HepG2 (cell line): ENCODE results near the gene RPUSD3. TPM values are rescaled to one million over a fixed set of nuclear protein-coding genes. Genes with fewer than 3 reads are reported as not detected.

ENCODE experiments used
- ATAC-seq: fragments of 200-7000 bp; cut with Tn5 transposase; 3 replicates; pipeline ENCODE4 v1.9.1; 2020; ENCODE audit warnings: mild to moderate bottlenecking, moderate library complexity
- BruUV-seq: library from RNA; stranded (reverse); fragments of 400-500 nt; replicated peaks from 2 replicates; lab custom pipeline; 2021; lab: Mats Ljungman, UMichigan
- CTCF ChIA-PET: fragments of 300-600 bp; formaldehyde crosslinking; extraction: SDS; loops from one replicate; lab custom pipeline; 2021; ENCODE audit warnings: low total read pairs, inconsistent platforms, low intra/inter-chr PET ratio; lab: Yijun Ruan, JAX
- POLR2A ChIA-PET: fragments of 350-600 bp; sonication (Branson Sonifier 250); formaldehyde crosslinking; loops from one replicate; lab custom pipeline; 2020; ENCODE audit warnings: antibody characterized with exemption, inconsistent platforms; lab: Yijun Ruan, JAX
- DNase-seq: peaks from one replicate; pipeline ENCODE4 v3.0.0-alpha.2; 2015; ENCODE audit warnings: low spot score
- FAIRE-seq: peaks from 3 replicates; lab custom pipeline; 2011; peaks lifted over from hg19 to GRCh38; lab: Jason Lieb, UNC
- H2AFZ ChIP-seq: one replicate; pipeline ENCODE4 v1.6.1; 2011; ENCODE audit warnings: low read length, inconsistent platforms
- H3K27ac ChIP-seq: fragments of 300-600 bp; 3 replicates; pipeline ENCODE4 v1.8.0; 2011; ENCODE audit warnings: mixed run types, mild to moderate bottlenecking, mixed read lengths, low read length, inconsistent platforms; ENCODE audit not compliant: insufficient read depth; ENCODE audit errors: extremely low read length
- H3K27me3 ChIP-seq, 2 experiments: fragments of 200-600 bp in 1 of 2; 2 replicates in 1 of 2; 3 replicates in 1 of 2; pipeline versions ENCODE4 v1.6.0 to v1.8.0; 2011; ENCODE audit warnings: low read length in 2 of 2, mild to moderate bottlenecking in 2 of 2, moderate library complexity in 2 of 2, inconsistent platforms in 1 of 2; ENCODE audit not compliant: insufficient read depth in 2 of 2, control insufficient read depth in 1 of 2
- H3K36me3 ChIP-seq, 2 experiments: fragments of 200-600 bp in 1 of 2; replicated peaks in 1 of 2; 2 replicates in 1 of 2; 3 replicates in 1 of 2; pipeline versions ENCODE4 v1.5.1 to v1.8.0; 2011; ENCODE audit warnings: low read length in 2 of 2, inconsistent platforms in 1 of 2; ENCODE audit not compliant: insufficient read depth in 2 of 2, control insufficient read depth in 1 of 2
- H3K4me1 ChIP-seq: 2 replicates; pipeline ENCODE4 v1.5.1; 2012; ENCODE audit warnings: low read length, inconsistent platforms; ENCODE audit not compliant: insufficient read depth
- H3K4me2 ChIP-seq: 2 replicates; pipeline ENCODE4 v1.6.0; 2011; ENCODE audit warnings: low read depth, low read length, inconsistent platforms
- H3K4me3 ChIP-seq, 3 experiments: fragments of 200-600 bp in 1 of 3; sonication (generic), shearing (Covaris generic) in 1 of 3; replicated peaks in 1 of 3; 2 replicates each; pipeline ENCODE4 v1.5.1; 2011 to 2016; ENCODE audit warnings: low read length in 3 of 3, inconsistent platforms in 2 of 3, low read depth in 2 of 3, mild to moderate bottlenecking in 2 of 3, control low read depth in 1 of 3, mixed read lengths in 1 of 3; ENCODE audit not compliant: insufficient read depth in 1 of 3
- H3K79me2 ChIP-seq: one replicate; pipeline ENCODE4 v1.6.1; 2011; ENCODE audit warnings: low read length, inconsistent platforms; ENCODE audit not compliant: insufficient read depth
- H3K9ac ChIP-seq: 2 replicates; pipeline ENCODE4 v1.6.0; 2011; ENCODE audit warnings: mild to moderate bottlenecking, low read depth, low read length, inconsistent platforms; ENCODE audit not compliant: insufficient read depth
- H3K9me3 ChIP-seq: 2 replicates; pipeline ENCODE4 v1.5.1; 2012; ENCODE audit warnings: mild to moderate bottlenecking, low read length
- H4K20me1 ChIP-seq: 2 replicates; pipeline ENCODE4 v1.6.0; 2011; ENCODE audit warnings: inconsistent platforms, mild to moderate bottlenecking, low read length, moderate library complexity; ENCODE audit not compliant: insufficient read depth
- FOXP1 ChIP-seq, 2 experiments: fragments of 450-650 bp in 1 of 2; IDR thresholded peaks; 2 replicates each; pipeline ENCODE4 v1.6.1; 2017 to 2018; ENCODE audit warnings: antibody characterized with exemption in 1 of 2
- KAT7 ChIP-seq: IDR thresholded peaks from 2 replicates; pipeline ENCODE4 v1.6.1; 2018; ENCODE audit warnings: borderline replicate concordance, missing compliant biosample characterization
- NBN ChIP-seq: fragments of 450-650 bp; conservative IDR thresholded peaks from 2 replicates; pipeline ENCODE4 v1.6.1; 2017
- PHF21A ChIP-seq: sonication (generic); formaldehyde crosslinking; IDR thresholded peaks from 2 replicates; pipeline ENCODE4 v1.5.0; 2020; ENCODE audit warnings: mild to moderate bottlenecking, missing genetic modification reagents
- PHF5A ChIP-seq: IDR thresholded peaks from one replicate; pipeline ENCODE4 v1.6.1; 2018; ENCODE audit warnings: low read depth, missing genetic modification reagents; ENCODE audit not compliant: unreplicated experiment
- POLR2AphosphoS5 ChIP-seq: IDR thresholded peaks from 2 replicates; pipeline ENCODE4 v1.6.1; 2012; ENCODE audit warnings: low read depth, low read length
- SAP130 ChIP-seq: IDR thresholded peaks from 2 replicates; pipeline ENCODE4 v1.6.1; 2016; ENCODE audit warnings: low read depth
- STAG1 ChIP-seq: sonication (generic); formaldehyde crosslinking; IDR thresholded peaks from 2 replicates; pipeline ENCODE4 v1.4.0; 2020; ENCODE audit warnings: missing genetic modification reagents
- TBX3 ChIP-seq: fragments of 450-650 bp; IDR thresholded peaks from 2 replicates; pipeline ENCODE4 v1.6.1; 2017; ENCODE audit warnings: antibody characterized with exemption, mild to moderate bottlenecking, inconsistent platforms, borderline replicate concordance
- ZBTB7B ChIP-seq: sonication (generic); formaldehyde crosslinking; IDR thresholded peaks from 2 replicates; pipeline ENCODE4 v1.4.0; 2020; ENCODE audit warnings: missing genetic modification reagents
- ZNF282 ChIP-seq: fragments of 450-650 bp; IDR thresholded peaks from 2 replicates; pipeline ENCODE4 v1.6.1; 2018; ENCODE audit not compliant: partially characterized antibody
- ZNF652 ChIP-seq: IDR thresholded peaks from 2 replicates; pipeline ENCODE4 v1.6.1; 2016; ENCODE audit warnings: low read depth, borderline replicate concordance
- ZNF776 ChIP-seq: sonication (generic); formaldehyde crosslinking; IDR thresholded peaks from 2 replicates; pipeline ENCODE4 v1.4.0; 2020; ENCODE audit warnings: mild to moderate bottlenecking, missing genetic modification reagents
- WGBS: methylation state at CpG from one replicate; pipeline ENCODE4 v1.1.6; 2017; ENCODE audit warnings: low lambda C conversion rate; 5-methylcytosine and 5-hydroxymethylcytosine counted together
- in situ Hi-C: cut with HindIII; loops from 2 replicates; pipeline ENCODE4 v1.10.0; 2017; ENCODE audit warnings: low pct_unique_long_range_greater_than_20kb; ENCODE audit not compliant: extremely low pct_ligation_motif_present
- intact Hi-C: fragments of 100-400 bp; cut with micrococcal nuclease; formaldehyde crosslinking; loops from one replicate; pipeline ENCODE4 v1.10.0; 2022; ENCODE audit not compliant: unreplicated experiment
- polyA plus RNA-seq, 8 experiments: library from polyadenylated mRNA; depleted of rRNA in 3 of 8; stranded (reverse) in 7 of 8; unstranded in 1 of 8; fragments of >200 nt; fragmentation: Illumina TruSeq in 4 of 8; extraction: Trizol in 4 of 8; gene quantifications; 2 replicates each; pipeline versions ENCODE4 v1.2.1 to v1.2.3, GENCODE V29; 2011 to 2016; ENCODE audit warnings: low read depth in 4 of 8, missing spikeins in 1 of 8, mixed read lengths in 1 of 8; ENCODE audit not compliant: insufficient read depth in 1 of 8
- total RNA-seq, 5 experiments: library from RNA; depleted of rRNA; stranded (reverse); fragments of >200 nt; fragmentation: Illumina TruSeq; extraction: Trizol; gene quantifications; 2 replicates each; pipeline ENCODE4 v1.2.3, GENCODE V29; 2016; ENCODE audit warnings: low read depth in 1 of 5
- TF ChIP-seq, protein P1 (sequence below): IDR thresholded peaks from 2 replicates; pipeline ENCODE4 v1.6.1; 2016; ENCODE audit warnings: missing genetic modification reagents, missing compliant biosample characterization
- TF ChIP-seq, protein P2 (sequence below): IDR thresholded peaks from 2 replicates; pipeline ENCODE4 v1.6.1; 2016; ENCODE audit warnings: mild to moderate bottlenecking
- TF ChIP-seq, protein P3 (sequence below): sonication (generic); formaldehyde crosslinking; IDR thresholded peaks from 2 replicates; pipeline ENCODE4 v1.4.0; 2020; ENCODE audit warnings: missing genetic modification reagents, borderline replicate concordance
- TF ChIP-seq, protein P4 (sequence below): sonication (generic); formaldehyde crosslinking; IDR thresholded peaks from 2 replicates; pipeline ENCODE4 v1.8.1; 2023; ENCODE audit warnings: mild to moderate bottlenecking, moderate library complexity, missing genetic modification reagents

RPUSD3 gene
- total and polyA plus RNA-seq, 2 of the 13 experiments (the other 11 are each of a cell fraction or from before 2014, with no cell fraction given): 32.1 to 48.7 TPM

DNA sequence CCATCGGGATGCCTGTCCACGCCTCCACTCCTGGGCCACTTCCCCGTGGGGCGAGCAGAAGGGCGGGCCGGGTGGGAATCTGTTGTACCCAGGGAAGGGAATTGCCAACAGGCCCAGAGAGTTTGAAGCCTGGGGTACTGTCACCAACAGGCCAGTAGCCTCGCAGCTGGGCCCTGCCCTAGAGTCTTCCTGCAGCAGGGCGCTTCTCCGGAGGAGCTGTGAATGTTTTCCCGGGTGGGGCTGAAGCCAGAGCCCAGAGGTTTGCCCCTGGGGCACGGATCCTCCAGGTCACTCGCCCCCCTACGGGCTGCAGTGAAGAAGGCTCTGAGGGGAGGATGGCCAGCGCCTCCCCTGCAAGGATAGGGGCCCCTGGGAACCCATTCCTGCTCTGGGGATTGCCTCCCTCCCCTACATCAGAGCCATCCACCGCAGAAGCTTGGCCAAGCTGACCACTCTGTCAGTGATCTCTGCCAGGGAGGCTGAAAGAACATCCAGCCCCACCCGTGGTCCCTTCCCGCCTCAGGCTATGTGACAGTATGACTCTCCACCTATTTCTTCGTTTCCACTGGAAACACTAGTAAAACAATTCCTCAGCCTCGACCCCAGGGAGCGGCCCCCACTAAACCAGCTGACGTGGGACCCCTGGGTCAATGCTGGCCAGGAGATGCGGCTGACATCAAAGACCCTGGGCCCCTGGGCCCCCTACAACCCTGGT is 19.4 kb upstream of the RPUSD3 start (continued):
- TF ChIP-seq, protein P1, sequence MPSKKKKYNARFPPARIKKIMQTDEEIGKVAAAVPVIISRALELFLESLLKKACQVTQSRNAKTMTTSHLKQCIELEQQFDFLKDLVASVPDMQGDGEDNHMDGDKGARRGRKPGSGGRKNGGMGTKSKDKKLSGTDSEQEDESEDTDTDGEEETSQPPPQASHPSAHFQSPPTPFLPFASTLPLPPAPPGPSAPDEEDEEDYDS (CRISPR knock-in tag): no peak
- TF ChIP-seq ZNF776: 0 out of 2 replicates have a peak, but pooled peaks have one; percentile 10

DNA sequence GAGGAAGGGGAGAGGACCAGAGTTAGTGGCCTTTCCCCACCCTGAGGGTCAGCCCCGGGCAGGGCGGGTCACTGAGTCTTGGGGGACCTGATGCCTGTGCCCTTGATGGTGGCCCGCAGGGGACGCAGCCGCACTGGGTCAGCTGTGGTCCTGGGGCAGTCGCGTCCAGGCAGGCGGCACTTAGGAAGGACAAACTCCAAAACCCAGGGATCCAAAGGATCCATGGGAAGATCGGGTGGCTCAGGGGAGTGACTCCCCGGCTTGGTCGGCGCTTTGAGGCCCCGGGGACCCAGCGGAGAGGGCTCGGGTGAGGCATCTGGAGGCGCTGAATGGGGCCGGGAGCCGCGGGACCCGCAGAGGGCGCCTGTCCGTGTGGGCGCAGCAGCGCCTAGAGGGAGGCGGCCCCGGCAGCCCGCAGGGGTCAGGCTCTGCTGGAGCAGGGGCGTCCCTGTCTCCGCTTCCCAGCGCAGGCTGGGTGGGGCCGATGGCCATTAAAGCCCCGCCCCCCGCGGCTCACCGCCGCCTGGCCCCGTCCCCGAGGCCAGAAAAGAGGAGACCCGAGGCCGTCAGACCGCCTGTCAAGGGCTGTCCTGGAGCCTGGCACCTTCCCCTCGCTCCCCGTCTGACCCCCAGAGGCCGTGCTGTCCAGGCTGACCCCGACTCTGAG is 18.7 kb upstream of the RPUSD3 start:
- peak; percentile 74 for DNase-seq
- in situ Hi-C loops: loop anchor here (5.0 kb wide), 1 partner anchor 35 kb away; no protein-coding TSS in a partner anchor
- CTCF ChIA-PET: interaction anchor here (0.8 to 1.8 kb wide), 5 partner anchors 26 to 84 kb away, joined by 3 to 14 read pairs (median 4); no protein-coding TSS in a partner anchor
- no peak for FAIRE-seq
- Histone ChIP-seq H3K27me3 (peaks cover 0 to 12% of the 10 kb centered on the region in 2 experiments; a peak in 2 of 5 replicates), H3K27ac (peak overlapping the region; percentile 22), H2AFZ (no peak overlapping the region), H3K4me2 (peak overlapping the region; percentile 80), H3K4me1 (peaks cover 45% of the 10 kb centered on the region), H3K4me3 (peak overlapping the region; percentile 43 to 77 (median 72); a peak in 5 of 6 replicates), H3K9ac (peak overlapping the region; percentile 61), H3K9me3 (no peaks in the 10 kb centered on the region), H3K79me2 (no peaks in the 10 kb centered on the region), H3K36me3 (no peaks in the 10 kb centered on the region), H4K20me1 (no peaks in the 10 kb centered on the region)
- BruUV-seq: no TSS peak
- 0% methylated on average over 1 of the region's 45 CpGs for WGBS
- POLR2A ChIA-PET: interaction anchor here (0.7 to 6.6 kb wide), 5 partner anchors 38 to 84 kb away, joined by 5 to 153 read pairs (median 6); partner anchors contain the start of genes CRELD1, IL17RC and IL17RE
- ATAC-seq: peak; percentile 93
- intact Hi-C loops: loop anchor here (1.0 to 2.0 kb wide), 5 partner anchors 16 to 85 kb away; partner anchors contain the start of gene JAGN1
- TF ChIP-seq TBX3 (no peak), NBN (no peak), KAT7 (CRISPR knock-in tag) (no peak), SAP130 (peak; percentile 75), FOXP1 (IDR thresholded peaks at IDR 0.05) (no peak), FOXP1 (CRISPR knock-in tag; IDR thresholded peaks at IDR 0.05) (no peak), PHF5A (CRISPR knock-in tag) (no peak), STAG1 (CRISPR knock-in tag) (peak; percentile 81), ZNF282 (no peak), ZBTB7B (peak; percentile 94), ZNF652 (CRISPR knock-in tag) (peak; percentile 33; the same call in 1 of the 2 replicates), POLR2AphosphoS5 (peak; percentile 43; the same call in 1 of the 2 replicates), PHF21A (CRISPR knock-in tag) (peak; percentile 79)
- TF ChIP-seq, protein P2, sequence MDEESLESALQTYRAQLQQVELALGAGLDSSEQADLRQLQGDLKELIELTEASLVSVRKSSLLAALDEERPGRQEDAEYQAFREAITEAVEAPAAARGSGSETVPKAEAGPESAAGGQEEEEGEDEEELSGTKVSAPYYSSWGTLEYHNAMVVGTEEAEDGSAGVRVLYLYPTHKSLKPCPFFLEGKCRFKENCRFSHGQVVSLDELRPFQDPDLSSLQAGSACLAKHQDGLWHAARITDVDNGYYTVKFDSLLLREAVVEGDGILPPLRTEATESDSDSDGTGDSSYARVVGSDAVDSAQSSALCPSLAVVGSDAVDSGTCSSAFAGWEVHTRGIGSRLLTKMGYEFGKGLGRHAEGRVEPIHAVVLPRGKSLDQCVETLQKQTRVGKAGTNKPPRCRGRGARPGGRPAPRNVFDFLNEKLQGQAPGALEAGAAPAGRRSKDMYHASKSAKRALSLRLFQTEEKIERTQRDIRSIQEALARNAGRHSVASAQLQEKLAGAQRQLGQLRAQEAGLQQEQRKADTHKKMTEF (CRISPR knock-in tag): peak; percentile 89
- TF ChIP-seq, protein P3, sequence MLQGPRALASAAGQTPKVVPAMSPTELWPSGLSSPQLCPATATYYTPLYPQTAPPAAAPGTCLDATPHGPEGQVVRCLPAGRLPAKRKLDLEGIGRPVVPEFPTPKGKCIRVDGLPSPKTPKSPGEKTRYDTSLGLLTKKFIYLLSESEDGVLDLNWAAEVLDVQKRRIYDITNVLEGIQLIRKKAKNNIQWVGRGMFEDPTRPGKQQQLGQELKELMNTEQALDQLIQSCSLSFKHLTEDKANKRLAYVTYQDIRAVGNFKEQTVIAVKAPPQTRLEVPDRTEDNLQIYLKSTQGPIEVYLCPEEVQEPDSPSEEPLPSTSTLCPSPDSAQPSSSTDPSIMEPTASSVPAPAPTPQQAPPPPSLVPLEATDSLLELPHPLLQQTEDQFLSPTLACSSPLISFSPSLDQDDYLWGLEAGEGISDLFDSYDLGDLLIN (CRISPR knock-in tag): no peak
- TF ChIP-seq, protein P4, sequence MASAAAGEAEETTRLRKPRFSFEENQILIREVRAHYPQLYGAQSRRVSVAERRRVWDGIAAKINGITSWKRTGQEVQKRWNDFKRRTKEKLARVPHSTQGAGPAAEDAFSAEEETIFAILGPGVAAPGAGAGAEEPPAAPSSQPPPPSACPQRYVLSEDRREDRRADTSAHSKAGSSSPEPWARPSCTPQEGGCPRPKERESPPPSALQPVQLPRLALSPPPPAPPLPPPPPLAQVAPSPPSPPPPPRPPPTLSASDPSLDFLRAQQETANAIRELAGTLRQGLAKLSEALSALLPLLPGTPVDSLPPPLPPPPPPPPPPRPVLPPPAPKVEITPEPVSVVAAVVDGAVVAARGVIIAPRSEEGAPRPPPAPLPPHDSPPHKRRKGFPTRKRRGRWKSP (CRISPR knock-in tag): peak; percentile 46; the same call in 1 of the 2 replicates
